ENCODE measurements around the gene HS3ST4.

Gene HS3ST4

DNA sequence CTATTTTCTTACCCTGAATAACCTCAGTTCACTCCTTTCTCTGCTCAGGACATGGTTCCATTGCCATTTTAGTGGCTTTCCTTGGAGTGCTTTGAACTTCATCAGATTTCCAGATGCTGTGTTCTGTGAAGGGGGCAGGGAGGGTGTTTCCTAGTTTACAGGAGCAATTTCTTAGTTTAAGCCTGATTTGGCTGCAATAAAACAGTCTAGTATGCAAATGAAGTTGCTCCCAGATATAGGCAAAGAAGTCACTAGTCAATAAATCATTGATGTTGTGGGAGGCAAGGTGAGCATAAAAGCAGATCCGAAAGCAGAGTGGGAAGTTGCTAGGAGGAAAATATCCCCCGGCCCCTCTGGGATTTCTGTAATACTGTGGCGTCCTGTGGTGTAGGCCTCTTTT is 202.3 kb downstream of the HS3ST4 start:
- no peak for DNase-seq

DNA sequence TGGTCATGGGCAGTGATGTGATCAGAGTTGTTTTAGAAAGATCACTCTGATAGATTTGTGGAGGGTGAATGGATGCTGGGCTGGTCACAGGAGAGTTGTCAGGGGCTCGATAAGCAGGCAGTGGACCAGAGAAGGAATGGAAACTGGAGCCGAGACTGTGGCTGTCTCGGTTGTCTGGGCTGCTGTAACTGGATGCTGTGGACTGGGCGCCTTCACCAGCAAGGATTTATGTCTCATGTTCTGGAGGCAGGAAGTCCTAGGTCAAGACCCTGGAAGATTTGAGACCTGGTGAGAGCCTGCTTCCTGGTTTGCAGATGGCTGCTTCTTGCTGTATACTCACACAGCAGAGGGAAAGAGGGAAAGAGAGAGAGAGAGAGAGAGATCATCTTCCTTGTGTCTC is 203.6 kb downstream of the HS3ST4 start:
- DNase-seq, result no peak

DNA sequence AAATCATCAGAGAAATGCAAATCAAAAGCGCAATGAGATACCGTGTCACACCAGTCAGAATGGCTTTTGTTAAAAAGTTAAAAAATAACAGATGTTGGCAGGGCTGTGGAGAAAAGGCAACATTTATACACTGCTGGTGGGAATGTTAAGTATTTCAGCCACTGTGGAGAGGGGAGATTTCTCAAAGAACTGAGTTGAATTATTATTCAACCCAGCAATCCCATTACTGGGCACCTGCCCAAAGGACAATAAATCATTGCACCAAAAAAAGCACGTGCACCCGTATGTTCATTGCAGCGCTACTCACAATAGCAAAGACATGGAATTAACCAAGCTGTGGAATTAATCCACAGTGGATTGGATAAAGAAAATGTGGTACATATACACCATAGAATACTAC is 204.7 kb downstream of the HS3ST4 start:
- DNase-seq, result no peak

DNA sequence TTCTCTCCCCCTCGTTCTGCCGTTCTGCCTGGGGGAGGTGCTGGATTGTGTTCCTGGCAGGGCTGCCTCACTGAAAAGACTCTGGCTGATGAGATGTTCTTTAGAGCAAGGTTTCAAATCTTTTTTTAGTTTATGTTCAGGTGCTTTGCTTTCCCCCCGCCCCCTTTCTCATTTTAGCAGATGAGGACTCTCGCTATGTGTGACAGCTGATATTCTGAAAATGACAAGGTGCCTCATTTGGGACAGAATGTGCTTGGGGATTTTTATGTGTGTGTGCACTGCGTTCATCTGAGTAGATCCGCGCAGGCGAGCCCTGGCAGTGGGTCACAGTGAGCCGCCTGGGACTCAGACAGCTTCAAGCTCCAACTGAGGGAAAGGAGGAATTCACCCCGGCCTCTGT is 205.9 kb downstream of the HS3ST4 start:
- DNase-seq, result peak in 2 of 51 donors; percentile 1 to 2

DNA sequence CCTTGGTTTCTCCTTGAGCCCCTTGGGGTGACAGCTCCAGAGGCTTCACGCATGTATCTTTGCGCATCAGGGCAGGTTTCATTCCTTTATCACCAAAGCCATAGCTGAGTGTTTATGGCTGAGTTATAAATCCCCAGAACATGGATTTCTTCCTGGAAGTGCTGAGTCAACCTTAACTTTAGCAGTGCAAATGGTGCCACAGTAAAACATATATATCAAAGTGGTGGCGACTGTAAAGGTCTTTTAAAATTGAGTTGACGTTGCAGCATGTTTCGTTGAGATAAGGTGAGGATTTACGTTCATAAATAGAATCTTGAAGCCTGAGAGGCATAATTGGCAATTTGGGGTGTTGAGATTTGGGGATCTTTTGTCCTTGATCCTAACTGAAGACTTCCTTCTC is 214.1 kb downstream of the HS3ST4 start:
- DNase-seq, result no peak

DNA sequence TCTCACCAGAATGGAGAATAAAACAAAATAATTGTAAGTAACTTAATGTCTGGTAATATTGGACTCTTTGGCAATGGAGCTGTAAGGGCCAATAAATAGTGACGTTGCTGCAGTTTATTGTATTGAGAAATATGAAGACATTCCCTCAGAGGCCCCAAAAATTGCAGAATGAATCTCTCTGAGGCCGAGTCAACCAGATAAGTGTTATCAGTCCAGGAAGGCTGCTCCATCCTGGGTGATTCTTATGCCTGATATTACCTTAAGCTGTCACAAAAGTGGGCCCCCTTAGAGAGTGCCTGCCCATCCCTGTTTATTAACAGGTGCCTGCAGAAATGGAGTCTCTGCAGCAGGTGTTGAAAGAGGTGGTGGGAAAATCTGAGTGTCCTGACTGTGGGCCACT is 219.2 kb downstream of the HS3ST4 start:
- DNase-seq, result no peak

DNA sequence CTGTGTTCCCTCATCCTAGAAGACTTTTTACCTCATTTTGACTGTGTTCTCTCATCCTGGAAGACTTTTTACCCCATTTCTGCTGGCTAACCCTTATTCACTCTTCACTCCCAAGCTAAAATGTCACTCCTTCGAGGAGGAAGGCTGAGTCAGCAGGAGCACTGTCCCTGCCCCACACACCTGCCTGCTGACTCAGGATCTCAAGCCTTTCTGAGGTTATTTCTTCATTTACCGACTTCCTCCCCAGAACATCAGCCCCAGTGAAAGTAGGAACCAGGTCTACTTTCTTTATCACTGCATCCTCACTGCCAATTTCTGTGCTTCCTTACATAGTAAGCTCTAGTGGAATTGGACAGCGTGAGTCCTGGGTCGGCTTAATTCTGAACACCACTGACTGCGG is 220.6 kb downstream of the HS3ST4 start:
- no peak for DNase-seq

DNA sequence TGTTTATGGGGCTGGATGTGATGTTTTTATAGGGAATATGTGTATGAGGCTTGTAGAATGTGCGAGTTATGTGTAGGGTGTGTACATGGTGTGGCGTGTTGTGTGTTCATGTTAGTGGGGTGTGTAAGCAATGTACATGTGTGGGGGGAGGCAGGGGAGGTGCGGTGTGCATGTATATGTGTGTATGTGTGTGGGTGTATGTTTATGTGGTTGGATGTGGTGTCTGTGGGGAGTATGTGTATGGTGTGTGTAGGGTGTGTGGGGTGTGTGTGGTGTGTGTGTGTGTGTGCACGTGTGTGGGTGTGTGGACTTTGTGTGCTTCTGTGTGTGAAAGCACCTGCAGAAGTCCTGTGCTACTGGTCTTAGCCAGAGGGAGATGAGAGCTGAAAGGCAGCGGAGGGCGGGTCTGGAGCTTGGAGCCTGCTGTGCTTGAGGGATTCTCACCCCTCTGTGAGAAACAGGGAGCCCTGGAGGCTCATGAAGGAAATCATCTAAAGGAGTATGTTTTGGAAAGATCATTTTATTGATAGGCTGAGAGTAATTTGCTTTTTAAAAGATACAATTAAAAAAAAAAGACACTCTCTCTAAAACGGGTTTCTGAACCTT is 222.7 kb downstream of the HS3ST4 start:
- DNase-seq, result no peak

DNA sequence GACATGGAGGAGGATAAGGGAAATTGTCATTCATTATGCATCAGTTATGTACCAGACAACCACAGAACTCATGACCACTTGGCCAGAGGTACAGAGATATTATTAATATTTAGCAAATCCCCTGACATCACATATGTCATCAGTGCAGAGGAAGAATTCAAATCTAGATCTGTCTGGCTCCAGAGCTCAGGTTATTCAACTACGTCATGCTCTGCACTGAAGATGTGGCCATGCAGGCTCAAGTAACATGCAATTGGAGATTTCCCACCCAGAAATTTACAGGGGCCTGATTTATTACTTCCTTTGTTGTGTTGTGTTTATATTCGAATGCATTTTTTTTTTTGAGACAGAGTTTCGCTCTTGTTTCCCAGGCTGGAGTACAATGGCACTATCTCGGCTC is 224.3 kb downstream of the HS3ST4 start:
- no peak for DNase-seq

DNA sequence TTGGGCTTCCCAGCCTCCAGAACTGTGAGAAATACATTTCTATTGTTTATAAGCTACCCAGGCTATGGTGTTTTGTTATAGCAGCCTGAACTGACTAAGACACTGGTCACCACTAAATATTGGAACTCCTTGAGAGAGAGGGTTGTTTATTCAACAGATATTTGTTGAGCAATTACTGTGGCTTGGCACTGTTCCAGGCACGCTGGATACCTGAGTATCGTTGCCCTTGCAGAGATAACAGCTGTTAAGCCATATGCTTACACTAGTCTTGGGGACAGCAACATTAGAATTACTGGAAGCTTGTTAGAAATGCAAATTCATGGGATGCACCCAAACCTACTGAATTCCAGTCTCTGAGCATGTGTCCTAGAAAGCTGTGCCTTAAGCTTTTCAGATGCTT is 230.7 kb downstream of the HS3ST4 start:
- DNase-seq, result no peak

DNA sequence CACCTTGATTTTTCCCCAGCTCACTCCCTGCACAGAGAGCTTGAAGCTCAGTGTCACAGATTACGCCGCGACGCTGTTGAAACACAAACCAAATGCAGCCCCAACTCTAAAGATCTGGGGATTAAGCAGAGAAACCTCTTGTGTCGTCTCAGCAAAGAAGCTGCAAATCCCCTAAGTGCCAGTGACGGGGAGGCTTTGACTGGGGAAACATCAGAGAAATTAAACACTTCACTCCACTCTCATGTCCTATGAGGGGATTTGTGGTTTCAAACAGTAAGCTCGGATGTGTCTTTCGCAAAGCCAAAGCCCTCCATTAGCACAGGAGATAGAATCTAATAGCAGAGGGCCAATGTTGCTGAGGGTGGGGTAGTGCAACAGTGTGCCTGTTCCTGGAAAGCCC is 233.7 kb downstream of the HS3ST4 start:
- no peak for DNase-seq

DNA sequence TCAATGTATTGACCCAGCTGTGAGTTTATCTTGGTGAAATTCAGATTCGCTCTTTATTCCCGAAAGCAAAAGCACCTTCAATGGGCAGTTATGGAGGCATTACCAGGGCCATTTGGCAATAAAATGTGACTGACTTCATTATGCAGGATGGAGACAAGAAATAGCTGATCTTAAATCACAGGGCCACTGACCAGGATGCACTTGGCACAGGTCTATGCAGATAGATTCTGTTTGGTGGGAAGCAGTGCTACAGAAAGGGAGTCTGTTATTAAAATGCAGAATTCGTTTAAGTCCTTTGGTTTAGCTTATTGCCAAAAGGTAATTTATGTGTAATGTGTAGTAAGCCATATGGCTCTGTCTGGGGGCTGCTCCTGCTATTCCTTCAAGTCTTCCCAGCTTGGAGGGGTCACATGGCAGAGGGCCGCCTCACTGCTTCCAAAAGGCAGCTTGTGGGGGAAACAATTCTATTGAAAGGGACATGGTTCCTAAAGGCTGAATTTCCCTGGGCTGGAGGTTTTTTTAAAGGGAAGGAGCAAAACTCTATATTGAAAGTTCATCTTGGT is 239.8 kb downstream of the HS3ST4 start:
- DNase-seq, result no peak

DNA sequence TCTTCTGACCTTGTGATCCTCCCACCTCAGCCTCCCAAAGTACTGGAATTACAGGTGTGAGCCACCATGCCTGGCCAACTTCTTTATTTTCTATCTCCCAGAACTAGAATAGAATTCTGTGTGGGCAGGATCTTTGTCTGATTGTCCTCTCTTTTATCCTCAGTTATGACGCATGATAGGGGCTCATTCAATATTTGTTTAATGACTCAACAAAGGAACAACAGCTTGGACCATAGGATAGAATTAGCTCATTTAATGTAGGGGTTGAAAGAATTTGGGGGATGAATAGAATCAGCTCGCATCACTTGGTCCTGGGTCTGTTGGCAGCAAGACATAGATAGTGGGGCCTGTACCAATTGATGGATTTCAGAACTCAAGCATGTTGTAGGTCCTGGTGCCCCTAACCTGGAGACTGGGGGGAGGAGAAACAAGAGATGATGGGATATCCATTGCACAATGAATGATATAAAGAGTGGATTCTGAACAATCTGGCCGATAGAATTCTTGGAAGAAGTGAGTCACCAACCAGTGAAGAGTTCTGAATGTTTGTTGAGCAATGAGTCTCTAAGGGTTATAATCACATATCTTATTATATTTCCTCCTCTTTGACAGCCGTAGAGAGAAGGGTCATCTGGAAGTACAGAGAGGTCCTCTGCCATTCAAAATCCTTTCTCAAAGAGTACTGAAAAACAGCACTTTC is 250.2 kb downstream of the HS3ST4 start:
- DNase-seq, result no peak

DNA sequence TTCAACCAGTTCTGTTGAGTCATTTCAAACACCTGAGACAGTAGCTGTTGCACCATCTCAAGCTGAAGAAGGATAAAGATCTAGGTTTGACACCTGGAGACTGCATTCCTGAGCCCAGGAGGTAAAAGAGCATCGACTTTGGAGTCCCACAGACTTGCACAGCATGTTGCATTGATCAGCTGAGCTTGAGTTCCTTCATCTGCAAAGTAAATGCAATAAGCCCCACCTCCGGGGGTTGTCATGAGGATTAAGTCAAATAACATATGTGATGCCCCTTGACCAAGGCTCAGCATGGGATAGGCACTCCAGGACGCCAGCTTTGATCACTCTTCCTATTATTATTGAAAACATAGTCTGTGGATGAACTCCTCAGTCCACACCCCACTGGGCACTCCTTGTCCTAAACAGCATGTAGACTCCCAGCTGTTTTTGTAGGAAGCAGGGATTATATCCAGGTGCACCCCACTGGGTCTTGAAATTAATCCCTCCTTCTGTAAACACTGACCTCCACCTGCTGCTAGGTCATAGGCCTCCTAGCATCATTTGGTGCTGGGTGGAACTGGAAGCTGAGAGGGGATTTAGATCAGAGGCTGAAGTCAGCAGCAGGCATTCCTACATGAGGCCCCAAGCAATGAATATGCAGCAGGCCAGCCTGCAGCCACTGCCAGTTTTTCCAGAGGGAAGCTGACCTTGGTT is 259.0 kb downstream of the HS3ST4 start:
- DNase-seq, result no peak

DNA sequence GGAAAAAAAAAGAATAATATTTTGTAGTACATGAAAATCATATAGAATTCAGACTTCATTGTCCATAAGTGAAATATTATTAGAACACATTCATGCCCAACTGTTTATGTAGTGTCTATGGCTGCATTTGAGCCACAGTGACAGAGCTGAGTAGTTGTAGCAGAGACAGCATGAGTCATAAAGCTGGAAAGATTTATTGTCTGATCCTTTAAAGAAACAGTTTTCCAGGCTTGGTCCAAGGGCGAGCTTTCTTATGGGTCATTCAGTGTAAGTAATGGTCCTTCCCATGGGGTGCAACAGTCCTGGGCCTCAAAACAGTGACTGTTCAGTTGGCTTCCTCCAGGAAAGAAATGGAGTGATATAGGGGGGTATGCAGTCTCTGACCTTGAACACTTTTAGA is 260.2 kb downstream of the HS3ST4 start:
- DNase-seq, result no peak

DNA sequence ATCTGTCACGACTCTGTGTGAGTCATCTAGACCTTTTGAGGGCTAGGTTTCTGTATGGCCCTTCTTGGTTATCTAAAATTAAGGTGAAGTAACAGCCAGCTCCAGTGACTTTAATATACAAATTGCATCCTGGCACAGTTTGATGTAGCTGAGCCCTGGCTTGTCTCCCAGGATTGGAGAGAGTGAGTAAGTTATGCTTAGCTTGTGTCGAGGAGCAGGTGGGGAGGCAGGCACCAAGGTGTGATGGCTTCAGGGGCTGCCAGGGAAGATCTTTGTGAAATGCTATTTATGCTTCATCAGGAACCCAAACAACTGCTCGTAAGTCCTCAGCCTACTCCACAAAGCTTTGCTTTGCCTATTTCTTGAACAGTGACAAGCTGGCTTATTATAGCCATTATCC is 261.2 kb downstream of the HS3ST4 start:
- peak in 1 of 51 donors; percentile 6 for DNase-seq

DNA sequence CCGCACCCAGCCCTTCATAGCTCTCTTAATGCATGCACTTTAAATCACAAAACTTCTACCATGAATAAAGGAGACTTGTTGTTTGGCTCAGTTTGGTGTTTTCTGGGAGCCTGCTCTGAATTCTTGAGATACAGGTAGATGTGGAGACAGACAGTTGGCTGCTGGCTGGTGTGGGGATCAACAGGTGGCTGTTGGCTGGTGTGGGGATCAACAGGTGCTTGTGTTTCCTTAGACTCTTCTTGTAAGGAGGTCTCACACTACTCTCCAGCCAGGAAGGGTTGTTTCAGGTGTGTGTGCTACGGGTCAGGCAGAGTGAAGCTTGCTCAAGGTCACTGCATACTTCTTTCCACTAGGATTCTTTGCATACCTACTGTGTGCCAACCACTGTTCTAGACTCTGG is 265.9 kb downstream of the HS3ST4 start:
- no peak for DNase-seq

DNA sequence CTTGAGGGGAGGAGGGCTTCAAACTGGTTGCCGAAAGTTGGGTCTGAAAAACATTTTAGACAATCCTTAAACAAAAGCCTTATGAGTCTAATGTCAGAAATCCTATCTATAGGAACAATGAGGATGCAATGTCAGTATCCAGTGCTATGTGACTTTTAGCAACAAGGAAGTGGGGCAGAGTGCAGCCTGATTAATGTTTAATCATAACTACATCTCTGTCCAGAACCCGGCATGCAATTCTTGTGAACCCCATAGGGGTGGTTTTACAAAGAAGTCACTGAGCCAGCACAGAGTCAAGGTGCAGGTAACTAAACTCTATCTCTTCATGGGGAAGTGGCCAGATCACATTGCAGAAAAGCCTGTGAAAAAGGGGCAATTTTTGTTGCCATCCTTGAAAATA is 267.5 kb downstream of the HS3ST4 start:
- no peak for DNase-seq

DNA sequence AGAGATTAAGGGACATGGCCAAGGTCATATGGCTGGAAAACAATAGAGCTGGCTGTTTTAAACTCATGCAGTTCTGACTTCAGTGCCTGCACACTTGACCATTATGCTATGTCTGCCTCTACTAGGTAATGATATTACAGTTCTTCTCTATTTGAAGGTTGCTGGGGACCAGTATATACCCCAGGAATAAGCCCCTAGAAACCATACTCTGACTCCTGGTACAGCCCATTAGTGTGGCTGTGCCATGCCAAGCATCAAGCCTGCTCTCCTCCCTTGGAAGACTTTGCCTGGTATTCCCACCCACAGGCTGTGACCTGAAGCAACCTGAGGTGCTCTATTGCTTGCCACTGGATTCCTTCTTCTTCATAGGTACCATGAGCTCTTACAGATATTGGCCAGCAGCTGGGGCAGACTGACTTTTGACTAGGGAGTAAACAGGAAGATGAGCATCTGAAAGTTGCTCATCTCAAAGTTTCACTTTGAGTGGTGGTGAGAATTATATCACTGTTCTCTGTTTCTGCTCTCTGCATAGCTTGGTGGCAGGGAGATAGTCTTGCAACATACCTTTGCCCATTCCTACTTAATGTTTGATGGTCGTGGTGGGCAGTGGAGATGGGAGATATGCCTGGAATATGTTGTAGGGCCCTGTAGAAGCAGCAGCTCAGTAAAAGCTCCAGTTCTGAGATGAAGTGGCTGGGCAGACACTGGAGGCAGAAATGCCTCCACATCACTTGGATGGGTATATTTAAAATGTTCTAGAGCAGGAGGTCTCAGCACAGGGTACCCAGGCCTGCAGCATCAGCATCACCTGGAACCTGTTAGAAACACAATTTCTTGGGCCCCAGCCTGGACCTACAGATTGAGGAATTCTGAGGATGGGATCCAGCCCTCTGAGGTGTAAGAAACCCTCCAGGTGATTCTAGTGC is 274.7 kb downstream of the HS3ST4 start:
- DNase-seq, result no peak

DNA sequence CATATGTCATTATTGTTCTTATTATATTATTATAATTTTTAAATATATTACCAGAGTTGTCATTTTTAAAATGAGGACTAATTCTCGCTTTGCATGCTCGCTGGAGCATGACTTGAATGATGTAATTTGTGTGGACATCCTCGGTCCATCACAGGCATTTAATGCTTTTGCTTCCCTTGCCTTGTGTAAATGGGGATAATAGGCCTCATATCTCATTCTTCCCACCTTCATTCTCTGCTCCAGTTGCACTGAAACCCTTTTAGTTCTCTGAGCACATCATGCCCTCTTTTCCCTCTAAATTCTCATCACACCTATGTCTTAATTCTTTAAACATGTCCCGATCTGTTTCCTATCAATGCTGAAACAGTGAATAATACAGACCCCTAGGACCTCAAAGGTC is 285.4 kb downstream of the HS3ST4 start:
- DNase-seq, result no peak

DNA sequence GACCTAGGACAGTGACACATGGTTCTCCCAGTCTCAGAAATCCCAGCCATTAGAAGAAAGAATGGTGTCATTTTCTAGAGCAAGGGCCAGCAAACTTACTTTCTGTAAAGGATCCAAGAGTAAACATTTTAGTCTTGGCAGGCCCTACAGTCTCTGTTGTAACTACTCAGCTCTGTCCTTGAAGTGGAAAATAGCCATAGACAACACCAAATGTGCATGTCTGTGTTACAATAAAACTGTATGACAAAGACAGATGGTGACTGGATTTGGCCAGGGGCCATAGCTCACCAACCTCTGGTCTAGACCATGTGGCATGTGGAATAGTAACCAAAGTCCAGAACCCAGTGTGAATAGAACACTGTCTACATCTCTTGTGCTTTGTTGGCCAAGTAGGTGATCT is 286.5 kb downstream of the HS3ST4 start:
- DNase-seq, result no peak

DNA sequence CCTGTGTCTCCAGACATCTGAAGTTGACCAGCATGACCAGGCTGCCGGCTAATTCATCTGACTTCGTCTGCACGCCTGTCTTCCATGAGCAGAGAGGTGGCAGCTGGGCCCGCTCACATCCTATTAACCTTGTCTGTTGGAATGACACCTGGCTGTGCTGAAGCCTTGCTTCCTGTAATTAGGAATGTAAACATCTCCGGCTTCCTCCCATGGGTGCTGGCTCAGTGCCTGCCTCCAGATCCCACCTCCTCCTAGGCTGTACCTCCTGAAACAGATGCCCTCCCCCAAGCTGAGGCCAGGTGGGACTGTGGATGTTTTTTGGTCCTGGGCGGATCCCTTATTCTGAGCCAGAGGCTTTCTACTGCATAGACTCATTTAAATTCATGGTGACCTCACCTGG is 296.3 kb downstream of the HS3ST4 start:
- no peak for DNase-seq
